Aorta (tissue), 5 donors: ENCODE measurements around the gene LRRK1. TPM values are rescaled to one million over a fixed set of nuclear protein-coding genes. Genes with fewer than 3 reads are reported as not detected.
A peak's percentile ranks its signal among the peaks of the same experiment; 100 is the strongest.
"Not testable (repeated sequence)": the region's sequence is repeated elsewhere in the genome, so short reads cannot be mapped to it uniquely, and the experiment has no call there.

Experiments
- ATAC-seq: fragments of 200-7000 bp; cut with Tn5 transposase; one replicate; pipeline ENCODE4 v1.9.1; 2022; ENCODE audit warnings: moderate library complexity; ENCODE audit not compliant: low FRiP score
- DNase-seq, 2 donors: peaks; one replicate each; pipeline ENCODE4 v3.0.0-alpha.2; 2020
- H3K27ac ChIP-seq, 2 donors: one replicate each; pipeline ENCODE4 v1.5.1; 2013; ENCODE audit warnings: low read length in 2 of 2, mild to moderate bottlenecking in 2 of 2, moderate library complexity in 2 of 2, control low read depth in 1 of 2, inconsistent platforms in 1 of 2, low read depth in 1 of 2
- H3K27me3 ChIP-seq, 2 donors: one replicate each; pipeline ENCODE4 v1.6.1; 2013; ENCODE audit warnings: control low read depth in 1 of 2, low read length in 1 of 2, mild to moderate bottlenecking in 1 of 2, moderate library complexity in 1 of 2; ENCODE audit not compliant: insufficient read depth in 2 of 2, control insufficient read depth in 1 of 2
- H3K36me3 ChIP-seq, 2 donors: one replicate each; pipeline ENCODE4 v1.6.1; 2013; ENCODE audit warnings: control low read depth in 1 of 2, low read length in 1 of 2, mild to moderate bottlenecking in 1 of 2; ENCODE audit not compliant: insufficient read depth in 2 of 2, control insufficient read depth in 1 of 2
- H3K4me1 ChIP-seq, 2 donors: one replicate each; pipeline ENCODE4 v1.6.1; 2013; ENCODE audit warnings: low read length in 2 of 2, control low read depth in 1 of 2, mild to moderate bottlenecking in 1 of 2, moderate library complexity in 1 of 2; ENCODE audit not compliant: insufficient read depth in 2 of 2, control insufficient read depth in 1 of 2
- H3K4me3 ChIP-seq, 2 donors: one replicate each; pipeline ENCODE4 v1.5.1; 2013; ENCODE audit warnings: low read length in 2 of 2, control low read depth in 1 of 2, mild to moderate bottlenecking in 1 of 2
- H3K9me3 ChIP-seq: one replicate; pipeline ENCODE4 v1.6.1; 2013; ENCODE audit warnings: mild to moderate bottlenecking, low read length; ENCODE audit not compliant: control insufficient read depth
- WGBS, 2 donors: extraction: QIAGEN DNeasy Blood & Tissue Kit; methylation state at CpG; one replicate each; pipeline ENCODE4 v1.1.7; 2013; 5-methylcytosine and 5-hydroxymethylcytosine counted together
- intact Hi-C, 2 donors: fragments of 100-400 bp; cut with DNase I; formaldehyde crosslinking; loops; one replicate each; pipeline versions ENCODE4 v1.14.2 to v1.15.0; 2022
- polyA plus RNA-seq, 2 donors: library from polyadenylated mRNA; stranded (reverse); fragments of 200-250 nt; gene quantifications; one replicate each; pipeline ENCODE4 v1.2.3, GENCODE V29; 2013
- total RNA-seq, 2 donors: library from RNA; stranded (reverse); fragmentation: NEBNext Ultra II Directional; extraction: Animal tissue kit (Norgen Biotek cat#: 25700); gene quantifications; one replicate each; pipeline ENCODE4 v1.2.1, GENCODE V29; 2021
- donor health status: healthy with polysubstance abuse.
- donor health status: Bipolar disorder and iron deficiency.
- donor health status: DM: no; HTN: no; CAD: no.
- donor health status: DM: no; HTN: no; CAD: no.
- donor health status: DM: yes; HTN: yes; CAD: no.

The LRRK1 gene
- total and polyA plus RNA-seq, 4 donors, result 4.0 to 34.0 (median 13.3) TPM

- 86 to 90% methylated on average over 15 of the region's 15 CpGs for WGBS, 2 donors
- intact Hi-C loops, result no loop called here
- DNase-seq (peak in 1 of 2 donors; percentile 69), ATAC-seq (peak; percentile 6)
- no peaks in the 10 kb centered on the region for H3K4me1 ChIP-seq
- H3K36me3 ChIP-seq, result no peaks in the 10 kb centered on the region
- H3K9me3 ChIP-seq, result no peaks in the 10 kb centered on the region
- H3K27ac ChIP-seq, result no peak overlapping the region
- H3K4me3 ChIP-seq, result no peak overlapping the region
- H3K27me3 ChIP-seq, result no peaks in the 10 kb centered on the region
These were observed 149.9 kb downstream of the LRRK1 start for GRCh38 chr15:101068961-101069653.

- no peaks in the 10 kb centered on the region for H3K36me3 ChIP-seq
- ATAC-seq (no peak), DNase-seq (no peak)
- no peak overlapping the region for H3K27ac ChIP-seq
- 95 to 97% methylated on average over 4 of the region's 4 CpGs for WGBS, 2 donors
- intact Hi-C loops, result no loop called here
- no peaks in the 10 kb centered on the region for H3K27me3 ChIP-seq
- H3K9me3 ChIP-seq, result no peaks in the 10 kb centered on the region
- H3K4me1 ChIP-seq, result no peaks in the 10 kb centered on the region
- no peak overlapping the region for H3K4me3 ChIP-seq
These were observed 150.5 kb downstream of the LRRK1 start for GRCh38 chr15:101069654-101069973.

DNA sequence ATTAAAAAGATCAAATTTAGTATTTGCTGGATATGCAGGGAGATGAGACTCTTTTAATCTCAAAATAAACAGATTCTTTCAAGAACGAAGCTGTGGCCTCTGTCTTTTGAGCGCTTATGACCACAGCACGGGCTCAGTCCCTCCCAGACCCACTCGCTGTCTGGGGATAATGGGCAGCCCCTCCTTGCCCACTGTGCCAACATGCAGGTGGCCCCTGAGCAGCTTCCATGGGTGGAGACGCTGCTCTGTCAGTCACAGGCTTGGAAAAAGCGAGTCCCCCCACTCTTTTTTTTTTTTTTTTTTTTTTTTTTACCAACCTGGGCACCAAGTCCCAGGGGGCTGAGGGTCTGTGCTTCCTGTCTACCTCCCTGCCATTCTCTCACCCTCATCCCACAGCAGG is 150.9 kb downstream of the LRRK1 start:
- WGBS, 2 donors, result 91 to 92% methylated on average over 6 of the region's 6 CpGs
- Histone ChIP-seq H3K36me3 (no peaks in the 10 kb centered on the region), H3K27me3 (no peaks in the 10 kb centered on the region), H3K4me3 (no peak overlapping the region), H3K4me1 (no peaks in the 10 kb centered on the region), H3K27ac (peak overlapping the region in 1 of 2 donors; percentile 58), H3K9me3 (no peaks in the 10 kb centered on the region)
- DNase-seq (no peak), ATAC-seq (no peak)
- intact Hi-C loops, result no loop called here

GRCh38 chr15:101070502-101071273 is 151.5 kb downstream of the LRRK1 start:
- no peaks in the 10 kb centered on the region for H3K36me3 ChIP-seq
- H3K4me1 ChIP-seq, result no peaks in the 10 kb centered on the region
- intact Hi-C loops, result no loop called here
- DNase-seq, result peak in 1 of 2 donors; percentile 69
- WGBS, 2 donors, result 57 to 65% methylated on average over 6 of the region's 6 CpGs
- H3K9me3 ChIP-seq, result no peaks in the 10 kb centered on the region
- no peaks in the 10 kb centered on the region for H3K27me3 ChIP-seq
- no peak overlapping the region for H3K4me3 ChIP-seq
- peak; percentile 84 for ATAC-seq
- H3K27ac ChIP-seq, result peak overlapping the region in 1 of 2 donors; percentile 58

- H3K27ac ChIP-seq, result no peak overlapping the region
- no peaks in the 10 kb centered on the region for H3K4me1 ChIP-seq
- ATAC-seq (no peak), DNase-seq (peak in 1 of 2 donors; percentile 51)
- 97% methylated on average over 10 of the region's 10 CpGs for WGBS, 2 donors
- no peaks in the 10 kb centered on the region for H3K36me3 ChIP-seq
- intact Hi-C loops, result no loop called here
- H3K4me3 ChIP-seq, result no peak overlapping the region
- no peaks in the 10 kb centered on the region for H3K27me3 ChIP-seq
- H3K9me3 ChIP-seq, result no peaks in the 10 kb centered on the region
These were observed 152.5 kb downstream of the LRRK1 start for GRCh38 chr15:101071651-101072050.

DNA sequence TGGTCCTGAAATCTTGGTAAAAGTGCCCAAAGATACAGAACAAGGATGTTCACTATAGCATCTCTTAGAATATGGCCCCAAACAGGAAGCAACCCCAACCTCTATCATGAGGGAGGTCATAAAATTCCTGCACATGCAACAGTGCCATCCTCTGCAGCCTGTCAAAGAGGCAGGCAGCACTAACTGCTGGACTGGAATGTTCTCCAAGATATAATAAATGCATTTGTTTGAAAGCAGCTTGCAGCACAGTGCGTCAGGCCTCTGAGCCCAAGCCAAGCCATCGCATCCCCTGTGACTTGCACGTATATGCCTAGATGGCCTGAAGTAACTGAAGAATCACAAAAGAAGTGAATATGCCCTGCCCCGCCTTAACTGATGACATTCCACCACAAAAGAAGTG is 153.1 kb downstream of the LRRK1 start:
- H3K9me3 ChIP-seq, intact Hi-C loops, H3K27ac ChIP-seq, DNase-seq, ATAC-seq, H3K4me1 ChIP-seq, H3K36me3 ChIP-seq, H3K27me3 ChIP-seq, H3K4me3 ChIP-seq: not testable (repeated sequence)
- WGBS, 2 donors, result 96 to 100% methylated on average over 4 of the region's 4 CpGs

- H3K9me3 ChIP-seq, ATAC-seq, H3K27me3 ChIP-seq, H3K27ac ChIP-seq, intact Hi-C loops, H3K36me3 ChIP-seq, H3K4me1 ChIP-seq, H3K4me3 ChIP-seq: not testable (repeated sequence)
- DNase-seq, result peak in 1 of 2 donors; percentile 26
- WGBS, 2 donors, result 89 to 91% methylated on average over 15 of the region's 15 CpGs
These were observed 158.9 kb downstream of the LRRK1 start for GRCh38 chr15:101077806-101078668.

DNA sequence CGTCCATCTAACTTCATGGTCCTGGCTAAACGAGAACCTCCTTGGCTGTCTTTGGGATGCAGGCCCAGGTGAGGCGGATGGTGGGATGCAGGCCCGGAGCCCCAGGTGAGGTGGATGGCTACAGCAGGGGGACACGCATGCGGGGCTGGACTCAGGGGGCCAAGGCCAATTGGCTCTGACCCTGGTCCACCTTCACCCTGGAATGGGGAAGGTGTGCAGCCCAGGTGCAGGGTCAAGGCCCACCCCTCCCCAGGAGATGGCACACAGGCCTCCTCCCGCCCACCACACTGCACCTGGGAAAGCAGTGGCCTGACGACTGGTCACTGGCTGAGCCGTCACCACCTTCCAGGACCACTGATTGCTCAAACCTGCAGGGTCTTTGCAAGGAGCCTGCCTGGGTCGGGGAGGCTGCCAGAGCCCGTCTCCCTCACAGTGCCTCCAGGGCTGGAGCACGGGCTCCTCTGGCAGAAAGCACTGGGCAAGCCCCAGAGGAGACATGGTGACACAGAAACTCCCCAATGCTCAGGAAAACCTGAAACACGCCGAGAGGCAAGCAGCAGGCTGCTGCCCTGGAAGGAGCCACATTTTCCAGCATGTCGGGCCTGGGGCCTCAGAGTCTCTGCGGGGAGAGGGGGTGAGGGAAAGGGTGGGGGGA is 159.6 kb downstream of the LRRK1 start:
- Histone ChIP-seq H3K4me1 (no peaks in the 10 kb centered on the region), H3K27me3 (no peaks in the 10 kb centered on the region), H3K9me3 (no peaks in the 10 kb centered on the region), H3K4me3 (no peak overlapping the region), H3K36me3 (no peaks in the 10 kb centered on the region), H3K27ac (no peak overlapping the region)
- DNase-seq (peak in 1 of 2 donors; percentile 56), ATAC-seq (no peak)
- intact Hi-C loops, result no loop called here
- 88 to 93% methylated on average over 16 of the region's 16 CpGs for WGBS, 2 donors
